Omental fat pad (tissue), 4 donors: ENCODE data around the gene FAIM2. TPM values are rescaled to one million over a fixed set of nuclear protein-coding genes. Genes with fewer than 3 reads are reported as not detected.

ENCODE experiments used
- ATAC-seq: fragments of 150-250 bp; one replicate; pipeline ENCODE4 v1.9.1; 2016; ENCODE audit warnings: mild to moderate bottlenecking, moderate library complexity; ENCODE audit not compliant: low FRiP score
- DNase-seq: peaks from one replicate; pipeline ENCODE4 v3.0.0-alpha.2; 2019; ENCODE audit warnings: low spot score
- CTCF ChIP-seq, 3 donors: fragments of 450-650 bp; IDR thresholded peaks; one replicate each; pipeline ENCODE4 v1.5.1; 2016 to 2017; ENCODE audit warnings: antibody characterized with exemption in 3 of 3, mild to moderate bottlenecking in 3 of 3, moderate library complexity in 2 of 3
- total RNA-seq, 4 donors: library from RNA; depleted of rRNA; stranded (reverse); fragments of >200 nt; gene quantifications; one replicate each; pipeline ENCODE4 v1.1.0, GENCODE V29; 2016

FAIM2 gene
- total RNA-seq, 4 donors from 2014 or later: 0.36 to 6.1 (median 3.1) TPM

DNA sequence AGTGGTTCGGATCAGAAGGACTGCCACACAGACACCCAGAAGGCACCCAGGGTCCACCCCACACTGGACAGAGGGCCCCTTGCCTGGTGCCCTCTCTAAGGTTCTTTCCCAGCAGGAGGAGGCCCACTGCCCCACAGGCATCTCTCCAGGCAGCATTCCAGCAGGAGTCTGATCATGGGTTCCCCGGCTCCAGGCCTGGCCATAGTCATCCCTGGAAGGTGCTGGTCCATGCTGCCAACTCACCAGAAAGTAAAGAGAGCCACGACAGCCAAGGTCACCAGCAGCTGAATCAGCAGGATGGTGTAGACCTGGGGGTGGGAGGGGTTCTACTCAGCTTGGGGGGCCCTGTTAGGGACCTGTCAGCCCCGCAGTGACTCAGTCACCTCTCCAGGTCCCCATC is 6.4 kb downstream of the FAIM2 start:
- DNase-seq (no peak), ATAC-seq (no peak)
- TF ChIP-seq CTCF (IDR thresholded peaks at IDR 0.05): no peak

DNA sequence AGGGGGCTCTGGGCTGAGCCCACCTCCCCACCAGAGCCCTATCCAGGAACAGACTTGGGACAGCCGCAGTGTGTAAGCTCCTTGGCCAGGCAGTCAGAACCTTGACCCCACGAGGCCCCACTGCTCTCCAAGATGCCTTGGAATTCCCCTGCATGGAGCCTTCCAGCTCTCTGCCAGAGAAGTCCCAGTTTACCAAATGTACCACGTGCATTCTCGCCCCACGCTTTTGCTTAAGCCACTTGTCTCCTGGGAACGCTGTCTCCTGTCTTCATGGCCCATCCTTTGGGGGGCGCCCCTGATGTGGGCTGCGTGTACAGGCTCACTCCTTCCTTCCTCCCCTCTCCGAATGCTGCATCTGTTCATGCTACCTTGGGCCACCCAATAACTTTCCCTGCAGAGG is 7.9 kb downstream of the FAIM2 start:
- no peak for TF ChIP-seq CTCF (IDR thresholded peaks at IDR 0.05)
- ATAC-seq (no peak), DNase-seq (no peak)

- ATAC-seq (no peak), DNase-seq (no peak)
- TF ChIP-seq CTCF (IDR thresholded peaks at IDR 0.05): no peak
Measured at GRCh38 chr12:49894751-49895148, 8.9 kb downstream of the FAIM2 start.

DNA sequence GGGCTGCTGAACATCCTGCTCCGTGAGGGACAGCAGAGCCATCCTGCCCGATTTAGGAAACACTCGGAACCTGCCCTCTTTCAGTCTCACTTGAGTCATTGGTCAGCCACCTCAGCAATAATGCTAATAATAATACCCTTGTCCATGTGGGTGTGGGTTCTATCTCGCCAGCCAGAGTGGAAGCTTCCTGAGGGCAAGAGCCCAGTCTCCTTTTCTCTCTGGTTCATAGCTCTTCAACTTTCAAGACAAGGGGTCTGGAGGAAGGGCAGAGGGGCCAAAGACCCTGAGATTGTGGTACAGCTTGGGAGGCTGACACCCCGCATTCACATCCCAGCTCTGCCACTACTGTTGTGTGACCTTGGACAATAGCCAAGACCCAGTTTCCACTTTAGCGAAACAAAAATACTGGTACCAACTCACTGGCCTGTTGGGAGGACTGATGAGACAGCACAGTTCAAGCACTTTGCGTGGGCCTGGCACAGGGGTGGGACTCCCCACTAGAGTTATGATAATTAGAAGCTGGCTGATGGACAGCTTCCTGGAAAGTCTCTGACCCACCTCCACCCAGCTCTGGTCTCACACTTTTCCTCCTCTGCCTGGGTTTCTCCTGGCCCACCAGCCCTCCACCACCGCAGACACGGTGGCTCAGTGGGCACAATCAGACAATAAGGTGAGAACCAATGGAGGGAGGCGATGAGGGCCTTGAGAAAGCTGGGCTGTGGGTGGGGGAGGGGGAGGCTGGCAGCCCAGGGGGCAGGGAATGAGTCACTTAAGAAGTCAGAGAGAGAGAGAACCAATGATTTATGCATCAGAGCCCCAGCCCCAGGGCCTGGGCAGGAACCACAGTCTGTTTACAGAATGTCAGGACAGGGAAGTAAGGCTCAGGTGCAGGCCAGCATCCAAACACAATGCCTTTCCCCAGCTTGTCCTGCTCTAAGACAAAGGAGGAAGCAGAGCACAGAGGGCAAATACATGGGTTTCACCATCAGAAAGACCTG is 9.6 kb downstream of the FAIM2 start:
- ATAC-seq (no peak), DNase-seq (no peak)
- TF ChIP-seq CTCF (IDR thresholded peaks at IDR 0.05): no peak

- no peak for TF ChIP-seq CTCF (IDR thresholded peaks at IDR 0.05)
- ATAC-seq: no peak
- DNase-seq: no peak
Measured at GRCh38 chr12:49892732-49893317, 10.9 kb downstream of the FAIM2 start.

DNA sequence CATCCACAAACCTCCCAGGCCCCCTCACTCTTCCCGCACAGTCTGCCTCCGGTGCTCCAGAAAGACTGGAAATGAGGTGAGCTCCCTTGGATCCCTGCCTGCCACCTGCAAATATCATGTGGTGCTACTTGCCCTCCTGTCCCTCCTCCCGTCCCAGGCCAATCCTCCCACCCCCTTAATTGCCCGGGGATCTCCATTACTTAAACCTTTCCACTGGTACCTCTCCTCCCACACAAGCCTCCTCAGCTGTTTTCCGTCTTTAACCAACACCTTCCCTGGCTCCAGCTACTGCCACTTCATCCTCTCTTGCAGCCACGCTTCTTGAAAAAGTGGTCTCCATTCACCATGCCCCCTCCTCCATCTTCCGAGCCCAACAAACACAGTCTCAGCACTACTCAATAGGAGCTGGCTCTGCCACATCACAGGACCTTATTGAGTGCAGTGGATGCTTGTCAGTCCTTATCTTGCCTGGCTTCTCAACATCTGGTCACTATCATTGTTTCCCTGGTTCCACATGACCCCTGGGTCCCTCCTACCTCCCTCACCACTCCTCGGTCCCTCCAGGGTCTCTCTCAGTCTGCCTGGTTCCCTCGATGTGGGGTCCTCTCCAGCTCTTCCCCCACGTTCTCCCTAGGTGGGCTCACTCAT is 11.5 kb downstream of the FAIM2 start:
- ATAC-seq (no peak), DNase-seq (no peak)
- no peak for TF ChIP-seq CTCF (IDR thresholded peaks at IDR 0.05)
